Measurements from ENCODE around the gene OR10G3.
A peak's percentile ranks its signal among the peaks of the same experiment; 100 is the strongest.

OR10G3 gene

DNA sequence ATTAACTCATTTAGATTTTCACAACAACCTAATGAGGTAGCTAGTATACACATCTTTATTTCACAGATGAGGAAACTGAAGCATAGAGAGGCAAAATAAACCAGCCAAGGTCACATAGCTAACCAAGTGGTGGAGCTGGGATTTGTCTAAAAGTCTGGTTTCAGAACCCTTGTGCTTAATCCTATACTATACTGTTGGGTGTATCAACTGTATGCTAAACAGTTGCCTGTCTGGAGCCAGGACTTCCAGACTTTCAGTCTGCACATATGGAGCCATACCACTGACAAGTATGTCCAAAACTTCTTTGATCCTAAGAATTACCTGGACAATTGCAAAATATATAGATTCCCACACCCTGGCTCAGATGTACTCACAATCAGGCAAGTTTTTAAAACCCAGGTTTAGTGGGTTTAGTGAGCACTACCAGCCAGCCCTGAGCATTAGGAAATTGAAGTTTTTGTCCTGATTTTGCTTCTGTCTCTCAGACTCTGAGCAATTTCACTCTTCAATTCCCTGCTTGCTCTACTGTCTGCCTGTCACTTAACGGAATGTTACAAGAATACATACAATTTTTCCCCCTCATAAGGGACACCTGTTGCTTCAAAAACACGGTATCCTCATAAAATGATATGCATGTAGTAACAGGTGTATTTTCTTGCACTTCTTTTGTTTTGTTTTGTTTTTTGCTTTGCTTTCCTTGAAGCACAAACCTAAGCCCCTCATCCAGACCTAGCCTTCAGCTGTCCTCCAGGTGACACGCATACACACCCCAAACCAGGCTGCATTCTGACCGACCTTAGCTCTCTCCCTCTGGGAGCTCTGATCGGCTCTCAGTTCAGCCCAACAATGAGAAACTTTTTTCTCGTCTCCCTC lies 44.1 kb downstream of the OR10G3 start:
- no peak for DNase-seq

DNA sequence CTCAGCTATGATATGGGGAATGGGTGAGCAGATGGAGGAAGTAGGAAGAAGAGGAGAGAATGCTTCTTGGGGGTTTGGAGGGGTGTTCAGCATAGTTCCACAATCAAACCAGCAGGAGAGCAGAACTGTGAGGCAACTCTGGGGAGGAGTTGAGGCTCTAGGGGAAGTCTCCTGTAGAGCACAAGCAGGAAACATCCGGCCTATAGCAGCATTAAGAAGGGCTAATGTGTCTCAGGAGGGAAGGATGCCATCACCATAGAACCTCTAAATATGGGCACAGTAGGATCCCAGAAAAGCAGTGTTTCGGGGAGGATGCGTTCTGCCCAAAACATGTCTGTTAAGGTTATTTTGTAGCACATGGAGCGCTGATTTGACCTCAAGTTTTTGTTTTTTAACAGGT lies 45.3 kb downstream of the OR10G3 start:
- DNase-seq = no peak

DNA sequence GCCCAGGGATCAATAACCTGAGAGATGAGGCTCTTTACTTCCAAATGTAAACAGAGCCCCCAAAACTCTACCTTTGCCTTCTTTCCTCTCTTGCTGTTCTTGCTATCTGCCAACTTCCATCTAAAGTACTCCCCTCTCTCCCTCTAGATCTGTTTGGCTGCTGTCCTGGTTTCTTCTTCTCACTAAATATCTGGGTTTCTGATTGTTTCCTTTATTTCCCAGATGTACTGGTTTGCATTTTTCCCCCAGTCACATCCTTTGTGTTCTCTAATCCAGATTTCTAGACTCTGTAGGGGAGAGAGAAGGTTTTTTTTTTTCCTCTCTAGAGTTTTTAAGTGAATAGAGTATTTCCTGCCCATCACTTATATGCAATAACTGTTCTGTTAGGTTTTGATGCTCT lies 46.6 kb downstream of the OR10G3 start:
- no peak for DNase-seq

DNA sequence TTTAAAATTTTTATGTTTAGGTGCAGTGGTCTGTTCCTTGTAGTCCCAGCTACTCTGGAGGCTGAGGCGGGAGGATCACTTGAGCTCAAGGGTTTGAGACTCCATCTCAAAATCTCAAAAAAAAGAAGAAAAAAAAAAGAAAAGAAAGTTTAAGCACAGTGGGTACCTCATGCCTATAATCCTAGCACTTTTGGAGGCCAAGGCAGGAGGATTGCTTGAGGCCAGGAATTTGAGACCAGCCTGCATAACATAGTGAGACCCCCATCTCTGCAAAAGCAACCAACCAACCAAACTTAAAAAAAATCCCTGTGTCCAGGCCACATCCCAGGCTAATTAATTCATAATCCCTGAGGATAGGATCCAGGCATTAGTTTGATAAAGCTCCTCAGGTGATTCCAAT lies 50.4 kb downstream of the OR10G3 start:
- no peak for DNase-seq

DNA sequence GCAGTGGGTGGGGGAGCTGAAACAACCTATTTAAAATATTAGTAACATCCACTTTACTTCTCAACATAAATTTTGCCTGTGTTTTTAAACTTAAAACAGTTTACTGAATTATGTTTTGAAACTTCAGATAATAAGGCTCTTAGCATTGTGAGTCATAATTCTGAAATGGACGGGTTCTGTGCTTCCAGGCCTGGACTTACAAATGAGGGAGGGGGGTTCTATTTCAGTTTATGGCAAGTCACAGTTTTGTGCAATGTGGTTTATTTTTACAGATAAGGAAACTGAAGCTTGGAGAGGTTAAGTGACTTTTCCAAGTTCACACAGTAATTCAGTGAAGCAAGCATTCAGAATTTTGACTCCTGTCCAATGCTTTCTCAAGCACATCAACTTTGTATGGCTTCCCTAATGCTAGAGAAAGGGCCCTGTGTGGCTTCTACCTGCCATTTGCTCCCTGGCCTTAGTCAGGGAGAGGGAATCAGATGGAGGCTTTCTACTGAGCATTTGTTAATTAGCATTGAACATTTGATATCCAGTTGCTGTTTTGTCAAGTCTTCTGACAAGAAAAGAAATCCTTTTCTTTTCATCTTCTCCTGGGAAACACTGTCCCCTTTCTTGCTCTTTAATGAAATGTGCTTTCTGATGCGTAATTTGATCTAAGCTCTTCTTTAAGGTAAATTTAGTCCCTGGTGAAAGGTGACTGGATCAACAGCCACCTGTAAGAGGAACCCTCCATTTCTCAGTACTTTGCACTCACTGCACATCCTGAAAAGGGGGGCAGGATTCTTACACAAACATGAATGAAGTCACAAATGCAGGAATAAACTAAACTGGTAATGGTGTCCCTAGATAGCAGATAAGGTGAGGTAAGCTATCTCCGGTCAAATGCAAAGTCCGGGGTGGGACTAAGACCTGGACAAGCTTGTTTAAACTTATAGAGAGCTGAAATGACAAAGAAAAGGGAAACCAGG lies 51.2 kb downstream of the OR10G3 start:
- DNase-seq = no peak

DNA sequence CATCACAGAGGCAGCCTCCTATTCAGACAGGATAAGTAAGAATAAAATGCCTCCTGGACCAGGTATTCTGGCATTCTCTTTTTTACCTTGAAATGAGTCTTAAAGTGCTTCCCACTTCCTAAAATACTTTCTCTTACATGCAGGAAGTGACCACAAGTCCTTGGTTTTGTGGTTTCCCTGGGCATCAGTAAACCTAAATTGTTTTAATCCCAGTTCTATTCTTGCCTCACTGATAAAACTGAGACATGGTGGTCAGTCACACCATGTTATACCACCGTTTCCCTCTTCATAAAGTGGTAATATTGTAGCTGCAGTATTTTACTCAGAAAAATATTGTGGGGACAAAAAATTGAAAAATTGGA lies 52.6 kb downstream of the OR10G3 start:
- DNase-seq = no peak

DNA sequence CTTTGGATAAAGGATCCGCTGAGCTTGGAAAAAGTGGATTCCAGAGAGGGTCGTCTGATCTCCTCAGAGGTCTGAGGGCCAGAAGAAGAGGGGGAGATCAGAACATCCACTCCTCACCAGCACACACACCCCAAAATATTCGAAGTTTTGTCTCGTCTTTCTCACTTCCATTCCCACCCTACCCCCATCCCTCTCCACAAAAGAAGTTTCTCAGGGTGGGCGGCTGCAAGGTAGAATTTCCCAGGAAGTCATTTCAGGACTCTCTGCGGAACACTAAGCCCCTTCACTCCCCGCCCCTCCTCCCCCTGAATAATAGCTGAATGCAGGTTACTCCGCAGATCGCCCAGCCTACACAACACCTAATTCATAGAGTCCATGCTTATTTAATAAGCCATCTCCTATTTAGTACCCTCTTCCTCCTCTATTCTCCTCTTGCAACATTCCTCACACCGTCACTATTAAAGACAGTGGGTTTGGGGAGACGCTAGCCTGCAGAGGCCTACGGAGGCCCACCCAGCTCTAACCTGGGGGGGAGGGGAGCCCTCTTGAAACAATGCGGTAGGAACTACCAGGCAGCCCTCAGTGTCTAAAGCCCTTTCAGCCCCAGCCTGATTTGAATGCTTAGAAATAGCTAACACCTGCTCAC lies 53.1 kb downstream of the OR10G3 start:
- no peak for DNase-seq

DNA sequence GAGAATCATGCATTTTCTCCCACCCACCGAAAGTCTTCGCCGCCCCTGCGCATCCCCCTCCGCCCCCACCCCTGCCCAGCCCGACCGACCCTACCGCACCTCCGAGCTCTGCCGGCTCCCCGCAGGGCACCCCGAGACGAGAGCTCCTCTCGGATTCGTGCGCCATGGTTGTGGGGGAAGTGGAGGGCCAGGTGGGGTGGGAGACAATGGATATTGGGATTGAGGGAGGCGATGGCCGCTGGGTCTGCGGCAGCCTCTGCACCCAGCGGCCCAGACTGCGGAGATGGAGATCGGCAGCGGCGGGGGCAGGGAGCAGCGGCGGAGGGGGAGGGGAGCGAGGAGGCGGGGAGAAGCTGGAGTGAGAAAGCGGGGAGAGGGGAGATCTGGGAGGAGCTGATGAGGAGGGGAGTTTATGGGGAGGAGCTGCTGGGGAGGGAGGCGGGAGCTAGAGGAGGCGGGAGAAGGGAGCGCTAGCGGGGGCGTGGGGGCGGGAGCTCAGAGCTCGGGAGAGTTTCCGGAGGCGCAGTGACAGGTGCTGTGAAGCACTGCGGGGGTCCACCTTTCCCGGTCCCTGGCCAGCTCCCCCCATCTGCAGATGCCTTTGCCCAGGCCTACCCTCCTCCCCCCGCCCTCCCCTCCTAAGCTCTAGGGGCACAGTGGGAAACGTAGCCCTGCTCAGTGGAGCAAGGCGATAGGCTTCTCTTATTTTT lies 53.8 kb downstream of the OR10G3 start, which contains the start of gene SALL2:
SALL2 (minus strand) TSS at position 385 of the 710 bp plus-strand sequence; CDS start at position 166, 219 bp downstream.
- peak; percentile 71 for DNase-seq

DNA sequence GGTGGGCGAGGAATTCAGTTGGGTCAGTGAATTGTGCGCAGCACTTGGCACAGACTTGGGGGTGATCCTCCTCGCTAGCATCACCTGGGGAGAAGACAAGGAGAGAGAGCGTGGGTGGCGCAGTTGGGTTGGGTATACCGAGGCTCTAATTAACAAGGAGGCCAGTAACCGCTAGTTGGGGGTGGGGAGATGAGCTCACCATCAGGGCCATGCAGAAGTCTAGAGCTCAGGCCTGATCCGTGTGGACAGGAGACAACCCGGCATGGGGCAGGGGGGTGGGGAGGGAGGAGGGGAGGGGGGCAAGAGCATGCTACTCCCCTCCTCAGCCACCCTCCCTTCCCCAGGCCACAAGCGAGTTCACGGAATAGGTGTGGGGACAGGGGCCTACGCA lies 54.3 kb downstream of the OR10G3 start:
- no peak for DNase-seq

DNA sequence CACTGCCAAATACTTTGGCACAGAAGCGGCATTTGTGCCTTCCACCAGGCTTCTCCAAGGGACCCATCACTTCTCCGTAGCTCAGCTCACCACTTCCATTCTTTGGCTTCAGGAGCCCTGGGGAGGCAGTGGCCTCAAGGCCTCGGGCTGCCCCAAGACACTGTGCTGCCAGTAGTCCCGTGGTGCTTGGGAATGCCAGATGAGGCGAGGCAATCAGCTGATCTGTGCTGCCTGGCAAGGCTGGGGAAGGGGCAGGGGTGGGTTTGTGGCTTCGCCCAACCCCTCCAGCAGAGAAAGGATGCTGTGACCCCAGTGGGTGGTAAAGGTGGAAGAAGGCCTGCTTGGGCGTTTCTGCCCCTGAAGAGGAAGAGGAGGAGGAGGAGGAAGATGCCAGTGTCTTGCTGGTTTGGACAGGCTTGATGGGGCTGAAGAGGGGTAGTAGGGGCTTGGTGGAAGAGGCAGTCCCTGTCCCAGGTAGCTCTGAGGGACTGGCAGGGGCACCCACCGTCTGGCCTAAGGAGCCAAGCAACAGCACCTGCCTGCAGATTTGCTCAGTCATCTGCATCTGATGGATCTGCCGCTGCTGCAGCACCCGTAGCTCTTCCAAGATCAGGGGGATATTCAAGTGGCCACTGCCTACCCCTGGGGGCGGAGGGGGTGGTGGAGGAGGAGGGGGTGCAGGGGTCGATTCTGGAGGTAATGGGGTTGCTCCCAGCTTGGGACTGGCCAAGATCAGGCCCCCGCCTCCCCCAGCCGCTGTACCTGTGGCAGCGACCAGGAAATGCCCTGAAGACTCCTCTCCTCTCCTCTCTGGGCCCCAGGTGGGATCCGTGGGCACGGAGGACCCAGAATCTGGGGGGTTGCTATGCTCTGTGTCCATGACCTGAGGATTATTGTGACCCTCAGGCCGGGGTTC lies 55.0 kb downstream of the OR10G3 start:
- no peak for DNase-seq

DNA sequence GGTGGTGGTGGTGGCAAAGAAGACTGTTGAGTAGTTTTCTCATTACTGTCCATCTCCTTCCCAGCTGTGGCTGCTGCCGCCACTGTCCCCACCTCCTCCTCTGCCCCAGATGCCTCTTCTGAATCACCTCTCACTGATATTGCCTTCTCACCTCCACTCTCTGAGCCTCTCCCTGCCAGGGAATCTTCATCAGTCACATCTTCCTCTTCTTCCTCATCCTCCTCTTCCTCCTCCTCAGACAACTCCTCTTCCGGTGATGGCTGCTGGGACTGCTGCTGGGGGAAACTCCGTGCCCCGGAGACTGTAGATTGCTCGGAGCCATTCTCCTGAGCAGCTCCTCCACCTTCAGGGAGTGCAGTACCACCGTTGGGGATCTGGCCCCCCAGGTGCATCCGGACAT lies 56.7 kb downstream of the OR10G3 start:
- DNase-seq = no peak

DNA sequence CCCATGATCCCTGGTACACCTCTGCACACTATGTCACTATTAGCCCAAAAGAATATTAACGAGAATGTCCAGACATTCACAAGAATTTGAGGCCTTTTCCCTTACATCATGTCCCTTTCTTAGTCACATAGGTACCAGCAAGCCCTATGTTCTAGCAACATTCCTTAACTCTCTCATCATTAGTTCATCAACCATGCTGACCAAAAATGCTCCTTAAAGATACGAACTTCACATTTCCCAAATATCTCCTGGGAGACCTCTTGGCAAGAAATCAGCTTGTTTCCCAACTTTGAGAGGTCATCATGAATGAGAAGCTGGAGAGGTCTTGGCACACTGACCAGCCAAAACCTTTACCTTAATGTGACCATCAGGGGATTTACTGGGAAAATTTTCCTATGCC lies 58.4 kb downstream of the OR10G3 start:
- DNase-seq = no peak

DNA sequence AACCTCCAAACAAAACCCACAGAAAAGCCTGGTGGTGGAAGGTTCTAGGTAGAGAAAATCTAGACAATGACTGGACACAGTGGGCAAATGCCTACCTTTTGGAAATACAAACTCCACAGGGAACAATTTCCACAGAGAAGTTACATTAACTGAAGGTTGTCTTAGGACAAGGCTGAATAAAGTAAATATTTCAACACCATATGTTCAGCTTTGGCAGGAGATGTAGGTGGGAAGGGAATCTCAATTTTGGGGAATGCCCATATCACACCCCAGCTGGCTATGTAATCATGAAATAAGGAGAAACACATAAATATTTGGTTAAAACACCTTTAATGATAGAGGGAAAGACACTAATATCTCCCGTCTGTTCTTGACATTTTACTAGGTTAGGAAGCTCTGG lies 59.1 kb downstream of the OR10G3 start:
- DNase-seq = no peak

DNA sequence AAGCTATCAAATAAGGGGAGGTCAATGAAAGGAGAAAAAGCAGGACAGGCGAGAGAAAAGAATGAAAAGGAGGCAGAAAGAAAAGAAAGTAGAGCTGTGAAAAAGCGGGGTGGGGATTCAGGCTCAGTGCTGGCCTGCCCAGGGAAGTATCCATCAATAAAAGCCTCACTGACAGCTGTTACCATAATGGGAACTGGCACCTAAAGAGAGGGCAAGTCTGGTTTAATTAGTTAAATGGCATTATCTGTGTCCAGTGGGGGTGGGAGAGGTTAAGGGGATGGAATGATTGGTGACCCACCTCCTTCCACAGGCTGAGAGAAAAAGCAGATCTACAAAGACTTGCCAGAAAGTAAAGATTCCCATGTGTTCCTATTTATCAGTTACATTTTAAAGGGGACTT lies 61.2 kb downstream of the OR10G3 start:
- no peak for DNase-seq

All from CD4-positive, alpha-beta T cell treated with Interleukin-21 for 1 hour (primary cell).